ENCODE data around the gene TRABD2B.

DNA sequence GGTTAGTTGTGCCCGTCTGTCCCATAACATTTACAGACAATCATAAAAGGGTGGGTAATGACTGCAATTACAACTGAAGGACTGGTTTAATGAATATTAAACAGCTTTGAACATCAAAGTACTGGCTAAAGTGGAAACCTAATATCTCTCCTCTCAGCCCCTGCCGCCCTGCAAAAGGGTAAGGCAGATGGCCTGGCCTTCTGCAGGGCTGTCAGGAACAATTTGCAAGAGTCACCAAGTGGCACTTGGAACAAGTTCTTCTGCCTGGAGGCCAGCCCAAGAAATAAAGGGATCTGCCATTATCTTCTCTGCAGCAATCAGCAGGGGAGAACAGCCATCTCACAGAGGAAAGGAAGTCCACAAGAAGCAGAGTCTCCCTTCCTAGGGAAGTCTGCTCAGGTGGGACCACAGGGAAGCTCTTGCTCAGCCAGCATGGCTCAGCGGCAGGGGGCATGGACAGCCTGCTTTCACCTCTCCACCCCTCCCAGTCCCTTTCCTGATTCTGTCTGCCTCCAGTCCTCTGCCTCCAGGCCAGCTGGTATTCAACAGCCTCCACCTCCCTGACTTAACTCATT, 96.1 kb downstream of the TRABD2B start:
- no peak for TF ChIP-seq POLR2A (IDR thresholded peaks at IDR 0.05)
- TF ChIP-seq, protein P1, sequence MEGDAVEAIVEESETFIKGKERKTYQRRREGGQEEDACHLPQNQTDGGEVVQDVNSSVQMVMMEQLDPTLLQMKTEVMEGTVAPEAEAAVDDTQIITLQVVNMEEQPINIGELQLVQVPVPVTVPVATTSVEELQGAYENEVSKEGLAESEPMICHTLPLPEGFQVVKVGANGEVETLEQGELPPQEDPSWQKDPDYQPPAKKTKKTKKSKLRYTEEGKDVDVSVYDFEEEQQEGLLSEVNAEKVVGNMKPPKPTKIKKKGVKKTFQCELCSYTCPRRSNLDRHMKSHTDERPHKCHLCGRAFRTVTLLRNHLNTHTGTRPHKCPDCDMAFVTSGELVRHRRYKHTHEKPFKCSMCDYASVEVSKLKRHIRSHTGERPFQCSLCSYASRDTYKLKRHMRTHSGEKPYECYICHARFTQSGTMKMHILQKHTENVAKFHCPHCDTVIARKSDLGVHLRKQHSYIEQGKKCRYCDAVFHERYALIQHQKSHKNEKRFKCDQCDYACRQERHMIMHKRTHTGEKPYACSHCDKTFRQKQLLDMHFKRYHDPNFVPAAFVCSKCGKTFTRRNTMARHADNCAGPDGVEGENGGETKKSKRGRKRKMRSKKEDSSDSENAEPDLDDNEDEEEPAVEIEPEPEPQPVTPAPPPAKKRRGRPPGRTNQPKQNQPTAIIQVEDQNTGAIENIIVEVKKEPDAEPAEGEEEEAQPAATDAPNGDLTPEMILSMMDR (IDR thresholded peaks at IDR 0.05), result no peak
